SKM-1 (cell line): ENCODE data around the gene RBM14.
"Not testable (repeated sequence)": the region's sequence is repeated elsewhere in the genome, so short reads cannot be mapped to it uniquely, and the experiment has no call there.

Source experiments
- DNase-seq: peaks from one replicate; lab custom pipeline; 2025; ENCODE audit not compliant: unreplicated experiment; lab: John Stamatoyannopoulos, UW

RBM14 gene

DNA sequence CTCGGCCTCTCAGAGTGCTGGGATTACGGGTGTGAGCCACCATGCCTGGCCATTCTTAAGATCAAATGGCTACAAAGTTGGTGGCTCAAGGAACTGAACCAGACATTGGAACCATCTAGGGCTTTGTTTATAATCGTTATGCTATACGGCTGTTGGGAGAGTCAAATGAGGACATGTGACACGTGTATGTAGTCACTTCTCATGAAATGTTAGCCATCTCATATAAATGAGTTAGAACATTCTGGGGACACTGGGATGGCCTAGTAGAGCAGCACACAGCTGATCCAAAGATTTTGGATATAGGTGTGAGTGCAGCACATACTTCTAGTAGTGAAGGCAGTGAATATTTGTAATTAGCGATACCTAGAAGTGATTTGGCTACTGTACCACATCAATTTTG, 15.5 kb downstream of the RBM14 start:
- no peak for DNase-seq

DNA sequence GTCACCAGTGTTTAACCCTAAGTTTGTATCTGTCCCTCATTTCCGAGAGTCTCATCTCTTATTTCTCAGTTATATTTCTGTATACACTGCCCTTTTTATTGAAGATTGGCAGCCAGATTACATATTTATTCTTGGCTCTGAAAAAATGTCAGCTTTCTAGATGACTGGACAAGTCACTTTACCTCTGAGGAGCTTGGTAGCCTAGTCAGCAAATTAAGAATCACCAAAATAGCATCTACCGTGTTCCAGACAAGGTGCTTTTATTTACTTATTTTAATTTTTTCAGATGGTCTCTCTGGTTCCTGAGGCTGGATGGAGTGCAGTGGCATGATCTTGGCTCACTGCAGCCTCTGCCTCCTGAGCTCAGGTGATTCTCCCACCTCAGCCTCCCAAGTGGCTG, 16.5 kb downstream of the RBM14 start:
- no peak for DNase-seq

- no peak for DNase-seq
Observed at GRCh38 chr11:66636411-66636810, 20.0 kb downstream of the RBM14 start.

GRCh38 chr11:66637557-66638176, 21.2 kb downstream of the RBM14 start:
- DNase-seq = no peak

- peak; percentile 99 for DNase-seq
Observed at GRCh38 chr11:66638177-66639065, 22.0 kb downstream of the RBM14 start, which contains the start of gene RBM4. TSS of gene RBM4 (plus strand) at chr11:66638703. CDS start at chr11:66639712, 1,009 bp downstream.

DNA sequence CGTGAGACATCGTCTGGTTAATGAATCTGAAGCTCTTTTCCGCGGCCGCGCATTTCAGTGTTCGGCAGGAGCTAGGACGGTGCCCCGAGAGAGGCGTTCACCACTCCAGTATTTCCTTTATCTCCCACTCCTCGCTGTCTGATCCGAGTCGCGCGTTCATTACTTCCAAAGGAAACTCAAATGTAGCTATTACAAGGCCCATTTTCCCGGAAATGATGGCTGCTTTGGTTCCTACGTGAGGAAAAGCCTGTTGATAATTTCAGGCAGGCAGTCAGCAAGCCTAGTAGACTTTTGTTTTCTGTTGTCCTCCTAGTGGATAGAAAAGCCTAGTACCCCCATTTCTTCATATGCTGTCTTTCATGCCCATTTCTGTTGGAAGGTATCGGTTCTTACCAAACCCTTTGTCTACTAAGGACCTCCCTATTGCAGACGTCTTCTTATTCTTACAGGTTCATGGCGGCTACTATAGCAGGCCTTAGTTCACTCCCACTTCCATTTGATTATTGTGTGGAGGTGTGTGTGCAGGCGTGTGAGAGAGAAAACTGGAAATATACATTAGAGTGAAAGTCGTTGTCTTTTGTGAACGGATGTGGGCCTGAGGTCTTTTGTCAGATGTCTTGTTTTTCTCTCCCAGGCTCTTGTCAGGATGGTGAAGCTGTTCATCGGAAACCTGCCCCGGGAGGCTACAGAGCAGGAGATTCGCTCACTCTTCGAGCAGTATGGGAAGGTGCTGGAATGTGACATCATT, 22.8 kb downstream of the RBM14 start:
- DNase-seq = no peak

DNA sequence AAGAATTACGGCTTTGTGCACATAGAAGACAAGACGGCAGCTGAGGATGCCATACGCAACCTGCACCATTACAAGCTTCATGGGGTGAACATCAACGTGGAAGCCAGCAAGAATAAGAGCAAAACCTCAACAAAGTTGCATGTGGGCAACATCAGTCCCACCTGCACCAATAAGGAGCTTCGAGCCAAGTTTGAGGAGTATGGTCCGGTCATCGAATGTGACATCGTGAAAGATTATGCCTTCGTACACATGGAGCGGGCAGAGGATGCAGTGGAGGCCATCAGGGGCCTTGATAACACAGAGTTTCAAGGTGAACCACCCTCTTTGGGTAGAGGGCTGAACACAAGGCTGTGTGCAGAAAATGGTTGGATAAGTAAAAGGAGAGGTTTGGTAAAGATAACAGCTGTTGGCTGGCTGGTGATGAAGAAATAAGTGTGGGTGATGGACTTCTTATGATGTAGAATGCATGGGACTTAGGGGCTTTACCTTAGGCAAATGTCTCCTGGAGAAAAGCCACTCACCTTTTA, 23.4 kb downstream of the RBM14 start:
- not testable (repeated sequence) for DNase-seq

DNA sequence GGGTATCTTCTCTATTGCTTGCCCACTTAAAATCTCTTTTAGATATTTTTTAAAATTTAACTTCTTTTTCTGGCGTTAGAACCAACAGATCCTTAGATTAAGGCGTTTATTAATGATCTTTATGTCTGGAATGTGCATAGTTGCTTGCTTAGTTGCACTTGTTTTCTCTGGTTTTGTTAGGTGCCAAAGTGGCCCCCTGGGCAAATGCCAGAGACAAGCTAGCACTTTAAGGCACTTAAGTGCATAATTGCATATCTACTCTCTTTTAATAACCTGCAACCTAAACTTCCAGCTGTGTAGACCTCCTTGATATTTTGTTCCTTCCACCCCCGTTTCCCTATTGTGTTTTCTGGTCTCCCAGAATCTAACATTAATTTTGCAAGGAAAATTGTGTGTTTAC, 25.4 kb downstream of the RBM14 start:
- no peak for DNase-seq

DNA sequence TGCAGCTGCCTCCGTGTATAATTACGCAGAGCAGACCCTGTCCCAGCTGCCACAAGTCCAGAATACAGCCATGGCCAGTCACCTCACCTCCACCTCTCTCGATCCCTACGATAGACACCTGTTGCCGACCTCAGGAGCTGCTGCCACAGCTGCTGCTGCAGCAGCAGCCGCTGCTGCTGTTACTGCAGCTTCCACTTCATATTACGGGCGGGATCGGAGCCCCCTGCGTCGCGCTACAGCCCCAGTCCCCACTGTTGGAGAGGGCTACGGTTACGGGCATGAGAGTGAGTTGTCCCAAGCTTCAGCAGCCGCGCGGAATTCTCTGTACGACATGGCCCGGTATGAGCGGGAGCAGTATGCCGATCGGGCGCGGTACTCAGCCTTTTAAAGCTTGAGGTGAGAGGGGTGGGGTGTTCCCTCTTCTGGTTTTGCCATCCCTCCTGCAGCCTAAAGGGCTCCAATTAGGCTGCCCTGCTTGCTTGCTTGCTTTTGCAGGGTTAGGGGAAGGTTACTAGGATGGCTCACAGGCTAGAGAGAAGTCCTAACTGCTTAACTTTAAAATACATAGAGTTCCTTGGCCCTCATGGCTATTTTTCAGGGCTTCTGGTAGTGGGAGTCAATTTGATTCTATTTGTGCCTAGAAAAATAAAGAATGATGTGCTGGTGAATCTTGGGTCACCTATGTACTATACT, 27.5 kb downstream of the RBM14 start:
- no peak for DNase-seq

GRCh38 chr11:66646828-66647227, 30.4 kb downstream of the RBM14 start:
- no peak for DNase-seq

- DNase-seq = no peak
Observed at GRCh38 chr11:66649903-66650302, 33.5 kb downstream of the RBM14 start.

GRCh38 chr11:66651016-66651415, 34.6 kb downstream of the RBM14 start:
- no peak for DNase-seq

GRCh38 chr11:66652651-66653050, 36.2 kb downstream of the RBM14 start:
- no peak for DNase-seq

- no peak for DNase-seq
Observed at GRCh38 chr11:66653123-66653522, 36.7 kb downstream of the RBM14 start.

GRCh38 chr11:66659763-66660162, 43.3 kb downstream of the RBM14 start:
- DNase-seq = no peak

GRCh38 chr11:66663741-66664296, 47.4 kb downstream of the RBM14 start:
- DNase-seq = no peak

GRCh38 chr11:66665369-66665768, 48.9 kb downstream of the RBM14 start:
- no peak for DNase-seq

DNA sequence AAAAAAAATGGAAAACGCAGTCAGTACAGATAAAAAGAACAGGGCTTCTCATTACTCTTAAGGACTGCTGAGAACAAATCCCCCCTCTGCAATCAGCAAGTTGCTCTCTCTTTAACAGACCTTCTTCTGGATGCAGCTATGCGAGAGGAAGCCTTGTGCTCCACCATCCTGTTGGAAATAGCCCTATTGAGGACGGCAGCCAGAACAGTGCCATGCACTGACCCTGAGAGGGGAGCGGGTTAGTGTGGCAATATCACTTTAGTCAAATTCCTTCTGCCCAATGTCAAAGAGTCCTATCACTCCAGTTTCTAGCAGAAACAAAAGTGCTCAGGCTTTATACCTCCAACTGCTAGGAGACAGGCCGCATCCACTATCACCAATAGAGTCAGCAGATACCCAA, 54.4 kb downstream of the RBM14 start:
- DNase-seq = no peak

GRCh38 chr11:66674964-66675602, 58.7 kb downstream of the RBM14 start:
- DNase-seq = no peak

DNA sequence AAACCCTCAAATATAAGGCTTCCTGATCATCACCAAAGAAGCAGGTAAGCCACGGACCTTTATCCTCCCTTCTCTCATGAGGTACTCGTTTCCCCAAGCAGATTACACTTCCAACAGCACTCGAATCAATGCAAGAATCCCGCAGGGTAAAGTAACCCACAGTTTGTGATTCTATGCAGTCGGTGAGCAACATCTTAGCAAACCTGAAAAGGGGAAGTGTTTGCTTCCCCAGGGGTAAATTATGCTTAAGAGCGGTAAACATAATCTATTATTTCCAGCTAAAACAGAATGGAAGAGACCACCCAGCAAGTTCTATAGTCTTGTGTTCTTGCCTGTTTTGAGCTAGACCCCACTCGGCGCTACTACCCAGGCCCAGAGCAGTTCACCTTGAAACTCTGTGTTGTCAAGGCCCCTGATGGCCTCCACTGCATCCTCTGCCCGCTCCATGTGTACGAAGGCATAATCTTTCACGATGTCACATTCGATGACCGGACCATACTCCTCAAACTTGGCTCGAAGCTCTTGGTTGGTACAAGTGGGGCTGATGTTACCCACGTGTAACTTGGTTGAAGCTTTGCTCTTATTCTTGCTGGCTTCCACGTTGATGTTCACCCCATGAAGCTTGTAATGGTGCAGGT, 60.0 kb downstream of the RBM14 start:
- DNase-seq = no peak
